HEK293 (cell line): Measurements from ENCODE around the gene ARNT2.

Experiments used
- KLF10 ChIP-seq: fragments of 450-650 bp; IDR thresholded peaks from 2 replicates; pipeline ENCODE4 v1.5.1; 2018; ENCODE audit warnings: missing biosample characterization, mild to moderate bottlenecking, missing genetic modification characterization
- SETDB1 ChIP-seq: IDR thresholded peaks from one replicate; pipeline ENCODE4 v1.6.1; 2017; ENCODE audit warnings: mild to moderate bottlenecking, low read length, moderate library complexity, mixed read lengths; ENCODE audit not compliant: insufficient read length
- ZNF138 ChIP-seq: fragments of 450-650 bp; formaldehyde crosslinking; IDR thresholded peaks from 2 replicates; pipeline ENCODE4 v1.5.1; 2016; ENCODE audit warnings: missing biosample characterization, missing genetic modification characterization, borderline replicate concordance
- ZNF350 ChIP-seq: fragments of 450-650 bp; formaldehyde crosslinking; IDR thresholded peaks from 2 replicates; pipeline ENCODE4 v1.5.0; 2017; ENCODE audit warnings: missing biosample characterization, mild to moderate bottlenecking, missing genetic modification characterization
- TF ChIP-seq, protein P1 (sequence below): fragments of 450-650 bp; formaldehyde crosslinking; IDR thresholded peaks from 2 replicates; pipeline ENCODE4 v1.5.1; 2016; ENCODE audit warnings: missing biosample characterization, missing genetic modification characterization
- TF ChIP-seq, protein P2 (sequence below): IDR thresholded peaks from 2 replicates; pipeline ENCODE4 v1.6.1; 2011; ENCODE audit warnings: mild to moderate bottlenecking, low read depth, low read length, borderline replicate concordance
- TF ChIP-seq, protein P3 (sequence below): fragments of 450-650 bp; formaldehyde crosslinking; IDR thresholded peaks from 2 replicates; pipeline ENCODE4 v1.5.1; 2017; ENCODE audit warnings: missing biosample characterization, mild to moderate bottlenecking, missing genetic modification characterization, moderate library complexity
- TF ChIP-seq, protein P4 (sequence below): fragments of 450-650 bp; formaldehyde crosslinking; IDR thresholded peaks from 2 replicates; pipeline ENCODE4 v1.5.1; 2017; ENCODE audit warnings: missing biosample characterization, missing genetic modification characterization
- TF ChIP-seq, protein P5 (sequence below): fragments of 450-650 bp; formaldehyde crosslinking; IDR thresholded peaks from 2 replicates; pipeline ENCODE4 v1.5.1; 2016; ENCODE audit warnings: missing biosample characterization, missing genetic modification characterization
- TF ChIP-seq, protein P6 (sequence below): fragments of 450-650 bp; formaldehyde crosslinking; IDR thresholded peaks from 2 replicates; pipeline ENCODE4 v1.5.1; 2016; ENCODE audit warnings: missing biosample characterization, missing genetic modification characterization

DNA sequence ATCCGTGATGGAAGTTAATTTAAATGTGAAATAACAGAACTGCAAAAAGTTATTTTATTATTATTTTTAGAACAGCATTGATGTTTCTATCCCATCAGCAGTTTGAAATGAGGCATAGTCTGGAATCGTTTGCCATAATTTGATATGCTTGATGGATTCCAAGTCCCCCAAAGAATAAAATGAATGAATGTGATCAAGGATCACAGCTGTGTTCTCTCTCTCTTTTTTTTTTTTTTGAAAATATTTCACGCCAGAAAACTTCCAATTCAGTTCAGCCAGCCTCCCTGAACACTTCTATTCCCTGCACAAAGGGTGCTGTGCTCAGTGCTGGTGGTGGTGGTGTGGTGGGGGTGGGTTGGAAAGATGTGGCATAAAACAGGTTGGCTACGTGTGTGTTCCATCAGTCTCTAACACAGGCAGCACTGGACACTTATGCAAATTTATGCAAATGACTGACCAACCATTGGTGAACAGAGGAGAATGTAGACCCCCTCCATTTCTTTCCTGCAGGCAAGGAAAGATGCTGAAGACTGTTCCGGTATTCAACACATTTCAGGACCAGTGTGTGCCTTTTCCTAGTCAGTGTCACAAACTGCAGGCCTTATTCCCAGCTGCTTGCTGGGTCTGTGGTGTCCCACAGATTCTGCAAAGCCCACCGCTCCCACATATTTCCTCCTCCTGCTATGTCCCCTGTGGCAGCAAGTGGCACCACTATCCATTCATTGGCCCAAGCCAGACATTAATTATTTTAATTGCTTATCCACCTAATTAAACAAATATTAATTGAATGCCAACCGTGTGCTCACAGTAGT lies 10.6 kb downstream of the ARNT2 start:
- TF ChIP-seq, protein P1, sequence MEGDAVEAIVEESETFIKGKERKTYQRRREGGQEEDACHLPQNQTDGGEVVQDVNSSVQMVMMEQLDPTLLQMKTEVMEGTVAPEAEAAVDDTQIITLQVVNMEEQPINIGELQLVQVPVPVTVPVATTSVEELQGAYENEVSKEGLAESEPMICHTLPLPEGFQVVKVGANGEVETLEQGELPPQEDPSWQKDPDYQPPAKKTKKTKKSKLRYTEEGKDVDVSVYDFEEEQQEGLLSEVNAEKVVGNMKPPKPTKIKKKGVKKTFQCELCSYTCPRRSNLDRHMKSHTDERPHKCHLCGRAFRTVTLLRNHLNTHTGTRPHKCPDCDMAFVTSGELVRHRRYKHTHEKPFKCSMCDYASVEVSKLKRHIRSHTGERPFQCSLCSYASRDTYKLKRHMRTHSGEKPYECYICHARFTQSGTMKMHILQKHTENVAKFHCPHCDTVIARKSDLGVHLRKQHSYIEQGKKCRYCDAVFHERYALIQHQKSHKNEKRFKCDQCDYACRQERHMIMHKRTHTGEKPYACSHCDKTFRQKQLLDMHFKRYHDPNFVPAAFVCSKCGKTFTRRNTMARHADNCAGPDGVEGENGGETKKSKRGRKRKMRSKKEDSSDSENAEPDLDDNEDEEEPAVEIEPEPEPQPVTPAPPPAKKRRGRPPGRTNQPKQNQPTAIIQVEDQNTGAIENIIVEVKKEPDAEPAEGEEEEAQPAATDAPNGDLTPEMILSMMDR (tag by site-specific recombination): no peak
- TF ChIP-seq SETDB1 (no peak), ZNF350 (no peak), KLF10 (no peak), ZNF138 (tag by site-specific recombination) (no peak)
- TF ChIP-seq, protein P2, sequence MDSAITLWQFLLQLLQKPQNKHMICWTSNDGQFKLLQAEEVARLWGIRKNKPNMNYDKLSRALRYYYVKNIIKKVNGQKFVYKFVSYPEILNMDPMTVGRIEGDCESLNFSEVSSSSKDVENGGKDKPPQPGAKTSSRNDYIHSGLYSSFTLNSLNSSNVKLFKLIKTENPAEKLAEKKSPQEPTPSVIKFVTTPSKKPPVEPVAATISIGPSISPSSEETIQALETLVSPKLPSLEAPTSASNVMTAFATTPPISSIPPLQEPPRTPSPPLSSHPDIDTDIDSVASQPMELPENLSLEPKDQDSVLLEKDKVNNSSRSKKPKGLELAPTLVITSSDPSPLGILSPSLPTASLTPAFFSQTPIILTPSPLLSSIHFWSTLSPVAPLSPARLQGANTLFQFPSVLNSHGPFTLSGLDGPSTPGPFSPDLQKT: no peak
- TF ChIP-seq, protein P3, sequence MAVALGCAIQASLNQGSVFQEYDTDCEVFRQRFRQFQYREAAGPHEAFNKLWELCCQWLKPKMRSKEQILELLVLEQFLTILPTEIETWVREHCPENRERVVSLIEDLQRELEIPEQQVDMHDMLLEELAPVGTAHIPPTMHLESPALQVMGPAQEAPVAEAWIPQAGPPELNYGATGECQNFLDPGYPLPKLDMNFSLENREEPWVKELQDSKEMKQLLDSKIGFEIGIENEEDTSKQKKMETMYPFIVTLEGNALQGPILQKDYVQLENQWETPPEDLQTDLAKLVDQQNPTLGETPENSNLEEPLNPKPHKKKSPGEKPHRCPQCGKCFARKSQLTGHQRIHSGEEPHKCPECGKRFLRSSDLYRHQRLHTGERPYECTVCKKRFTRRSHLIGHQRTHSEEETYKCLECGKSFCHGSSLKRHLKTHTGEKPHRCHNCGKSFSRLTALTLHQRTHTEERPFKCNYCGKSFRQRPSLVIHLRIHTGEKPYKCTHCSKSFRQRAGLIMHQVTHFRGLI: no peak
- TF ChIP-seq, protein P4, sequence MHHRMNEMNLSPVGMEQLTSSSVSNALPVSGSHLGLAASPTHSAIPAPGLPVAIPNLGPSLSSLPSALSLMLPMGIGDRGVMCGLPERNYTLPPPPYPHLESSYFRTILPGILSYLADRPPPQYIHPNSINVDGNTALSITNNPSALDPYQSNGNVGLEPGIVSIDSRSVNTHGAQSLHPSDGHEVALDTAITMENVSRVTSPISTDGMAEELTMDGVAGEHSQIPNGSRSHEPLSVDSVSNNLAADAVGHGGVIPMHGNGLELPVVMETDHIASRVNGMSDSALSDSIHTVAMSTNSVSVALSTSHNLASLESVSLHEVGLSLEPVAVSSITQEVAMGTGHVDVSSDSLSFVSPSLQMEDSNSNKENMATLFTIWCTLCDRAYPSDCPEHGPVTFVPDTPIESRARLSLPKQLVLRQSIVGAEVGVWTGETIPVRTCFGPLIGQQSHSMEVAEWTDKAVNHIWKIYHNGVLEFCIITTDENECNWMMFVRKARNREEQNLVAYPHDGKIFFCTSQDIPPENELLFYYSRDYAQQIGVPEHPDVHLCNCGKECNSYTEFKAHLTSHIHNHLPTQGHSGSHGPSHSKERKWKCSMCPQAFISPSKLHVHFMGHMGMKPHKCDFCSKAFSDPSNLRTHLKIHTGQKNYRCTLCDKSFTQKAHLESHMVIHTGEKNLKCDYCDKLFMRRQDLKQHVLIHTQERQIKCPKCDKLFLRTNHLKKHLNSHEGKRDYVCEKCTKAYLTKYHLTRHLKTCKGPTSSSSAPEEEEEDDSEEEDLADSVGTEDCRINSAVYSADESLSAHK (tag by site-specific recombination): no peak
- TF ChIP-seq, protein P5, sequence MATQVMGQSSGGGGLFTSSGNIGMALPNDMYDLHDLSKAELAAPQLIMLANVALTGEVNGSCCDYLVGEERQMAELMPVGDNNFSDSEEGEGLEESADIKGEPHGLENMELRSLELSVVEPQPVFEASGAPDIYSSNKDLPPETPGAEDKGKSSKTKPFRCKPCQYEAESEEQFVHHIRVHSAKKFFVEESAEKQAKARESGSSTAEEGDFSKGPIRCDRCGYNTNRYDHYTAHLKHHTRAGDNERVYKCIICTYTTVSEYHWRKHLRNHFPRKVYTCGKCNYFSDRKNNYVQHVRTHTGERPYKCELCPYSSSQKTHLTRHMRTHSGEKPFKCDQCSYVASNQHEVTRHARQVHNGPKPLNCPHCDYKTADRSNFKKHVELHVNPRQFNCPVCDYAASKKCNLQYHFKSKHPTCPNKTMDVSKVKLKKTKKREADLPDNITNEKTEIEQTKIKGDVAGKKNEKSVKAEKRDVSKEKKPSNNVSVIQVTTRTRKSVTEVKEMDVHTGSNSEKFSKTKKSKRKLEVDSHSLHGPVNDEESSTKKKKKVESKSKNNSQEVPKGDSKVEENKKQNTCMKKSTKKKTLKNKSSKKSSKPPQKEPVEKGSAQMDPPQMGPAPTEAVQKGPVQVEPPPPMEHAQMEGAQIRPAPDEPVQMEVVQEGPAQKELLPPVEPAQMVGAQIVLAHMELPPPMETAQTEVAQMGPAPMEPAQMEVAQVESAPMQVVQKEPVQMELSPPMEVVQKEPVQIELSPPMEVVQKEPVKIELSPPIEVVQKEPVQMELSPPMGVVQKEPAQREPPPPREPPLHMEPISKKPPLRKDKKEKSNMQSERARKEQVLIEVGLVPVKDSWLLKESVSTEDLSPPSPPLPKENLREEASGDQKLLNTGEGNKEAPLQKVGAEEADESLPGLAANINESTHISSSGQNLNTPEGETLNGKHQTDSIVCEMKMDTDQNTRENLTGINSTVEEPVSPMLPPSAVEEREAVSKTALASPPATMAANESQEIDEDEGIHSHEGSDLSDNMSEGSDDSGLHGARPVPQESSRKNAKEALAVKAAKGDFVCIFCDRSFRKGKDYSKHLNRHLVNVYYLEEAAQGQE (tag by site-specific recombination): no peak
- TF ChIP-seq, protein P6, sequence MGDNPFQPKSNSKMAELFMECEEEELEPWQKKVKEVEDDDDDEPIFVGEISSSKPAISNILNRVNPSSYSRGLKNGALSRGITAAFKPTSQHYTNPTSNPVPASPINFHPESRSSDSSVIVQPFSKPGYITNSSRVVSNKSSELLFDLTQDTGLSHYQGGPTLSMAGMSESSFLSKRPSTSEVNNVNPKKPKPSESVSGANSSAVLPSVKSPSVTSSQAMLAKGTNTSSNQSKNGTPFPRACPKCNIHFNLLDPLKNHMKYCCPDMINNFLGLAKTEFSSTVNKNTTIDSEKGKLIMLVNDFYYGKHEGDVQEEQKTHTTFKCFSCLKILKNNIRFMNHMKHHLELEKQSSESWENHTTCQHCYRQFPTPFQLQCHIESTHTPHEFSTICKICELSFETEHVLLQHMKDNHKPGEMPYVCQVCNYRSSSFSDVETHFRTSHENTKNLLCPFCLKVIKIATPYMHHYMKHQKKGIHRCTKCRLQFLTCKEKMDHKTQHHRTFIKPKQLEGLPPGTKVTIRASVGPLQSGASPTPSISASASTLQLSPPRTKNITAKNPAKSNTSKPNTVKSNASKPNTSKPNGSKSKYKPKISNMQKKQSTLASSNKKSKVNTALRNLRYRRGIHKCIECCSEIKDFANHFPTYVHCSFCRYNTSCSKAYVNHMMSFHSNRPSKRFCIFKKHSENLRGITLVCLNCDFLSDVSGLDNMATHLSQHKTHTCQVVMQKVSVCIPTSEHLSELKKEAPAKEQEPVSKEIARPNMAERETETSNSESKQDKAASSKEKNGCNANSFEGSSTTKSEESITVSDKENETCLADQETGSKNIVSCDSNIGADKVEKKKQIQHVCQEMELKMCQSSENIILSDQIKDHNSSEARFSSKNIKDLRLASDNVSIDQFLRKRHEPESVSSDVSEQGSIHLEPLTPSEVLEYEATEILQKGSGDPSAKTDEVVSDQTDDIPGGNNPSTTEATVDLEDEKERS (tag by site-specific recombination): no peak
